Measurements from ENCODE around the gene RCOR1. TPM values are rescaled to one million over a fixed set of nuclear protein-coding genes. Genes with fewer than 3 reads are reported as not detected.

RCOR1 gene
- total RNA-seq, 2 experiments from 2014 or later = 22.4 to 24.7 TPM

DNA sequence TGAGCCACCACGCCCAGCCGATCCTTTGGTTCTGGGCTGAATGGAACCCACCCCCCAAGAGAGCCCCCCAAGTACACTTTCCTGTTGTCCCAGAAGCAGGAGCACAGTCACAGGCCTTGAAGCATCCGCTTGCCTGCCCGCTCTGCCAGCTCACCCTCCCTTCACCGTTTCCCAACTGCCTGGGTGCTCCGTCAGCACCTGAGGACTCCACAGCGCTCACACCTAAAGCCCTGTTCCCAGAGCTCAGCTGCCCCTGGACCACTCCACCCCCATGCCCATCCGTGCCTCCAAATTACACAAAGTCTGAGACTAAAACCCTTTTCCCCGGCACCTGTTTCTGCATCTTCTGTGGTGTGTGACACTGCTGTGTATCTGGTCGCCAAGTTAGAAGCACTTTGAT is 140.5 kb downstream of the RCOR1 start:
- ATAC-seq = no peak
- peak overlapping the region; percentile 12 for H3K27ac Mint-ChIP-seq
- DNase-seq = no peak
- ChIA-PET CTCF (interaction anchor here (1.6 kb wide), 1 partner anchor 138 kb away, joined by 4 read pairs; no protein-coding TSS in a partner anchor), POLR2A (no interaction called here)
- H3K9me3 Mint-ChIP-seq (ENCODE audit: insufficient read depth) = no peaks in the 10 kb centered on the region
- no peaks in the 10 kb centered on the region for H3K27me3 Mint-ChIP-seq (ENCODE audit: low read depth)
- no peaks in the 10 kb centered on the region for H3K4me1 Mint-ChIP-seq (ENCODE audit: low read depth)
- peaks cover 3% of the 10 kb centered on the region for H3K36me3 Mint-ChIP-seq (ENCODE audit: low read depth)
- H3K4me3 Mint-ChIP-seq = no peak overlapping the region

DNA sequence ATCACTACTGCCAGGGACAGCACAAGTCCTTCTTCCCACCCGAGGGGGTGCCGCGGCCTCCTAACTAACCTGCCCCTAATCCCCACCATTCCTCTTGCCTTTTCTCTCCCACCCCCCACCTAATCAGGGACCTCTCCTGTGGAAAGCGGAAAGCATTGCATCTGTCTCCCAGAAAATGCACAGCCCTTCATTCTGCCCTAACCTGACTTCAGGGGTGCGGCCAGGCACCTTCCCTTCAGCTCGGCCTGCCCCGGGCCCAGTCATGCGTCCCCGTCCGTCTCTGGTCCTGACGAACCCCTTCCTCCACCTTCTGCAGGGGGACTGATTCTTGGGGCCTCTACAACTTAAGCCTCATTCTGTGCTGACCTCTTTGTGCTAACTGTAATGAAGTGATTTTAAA is 140.9 kb downstream of the RCOR1 start:
- DNase-seq (no peak), ATAC-seq (no peak)
- no peaks in the 10 kb centered on the region for H3K9me3 Mint-ChIP-seq (ENCODE audit: insufficient read depth)
- H3K27ac Mint-ChIP-seq = peak overlapping the region; percentile 12
- ChIA-PET POLR2A (no interaction called here), CTCF (no interaction called here)
- no peaks in the 10 kb centered on the region for H3K27me3 Mint-ChIP-seq (ENCODE audit: low read depth)
- no peak overlapping the region for H3K4me3 Mint-ChIP-seq
- no peaks in the 10 kb centered on the region for H3K36me3 Mint-ChIP-seq (ENCODE audit: low read depth)
- no peaks in the 10 kb centered on the region for H3K4me1 Mint-ChIP-seq (ENCODE audit: low read depth)

DNA sequence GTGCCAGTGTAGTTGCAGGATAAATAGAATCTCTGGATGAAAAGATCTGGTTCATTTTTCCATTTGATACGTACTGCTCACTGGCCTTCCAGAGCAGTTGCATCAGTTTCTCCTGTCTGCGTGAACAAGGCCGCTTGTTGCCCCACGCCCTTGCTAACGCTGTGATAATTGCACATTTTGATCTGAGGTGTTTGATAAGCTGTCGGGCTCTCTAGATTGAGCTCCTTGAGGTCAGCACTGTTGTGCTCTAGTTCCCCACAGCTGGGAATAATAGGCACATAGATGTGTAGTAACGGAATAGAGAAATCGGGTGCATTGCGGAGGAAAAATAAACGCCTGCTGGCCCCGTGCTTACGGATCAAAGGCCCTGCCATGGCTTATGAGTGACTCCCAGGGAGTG is 142.0 kb downstream of the RCOR1 start:
- Mint-ChIP-seq H3K27me3 (ENCODE audit: low read depth) (no peaks in the 10 kb centered on the region), H3K27ac (no peak overlapping the region), H3K36me3 (ENCODE audit: low read depth) (no peaks in the 10 kb centered on the region), H3K4me1 (ENCODE audit: low read depth) (no peaks in the 10 kb centered on the region), H3K9me3 (ENCODE audit: insufficient read depth) (no peaks in the 10 kb centered on the region), H3K4me3 (no peak overlapping the region)
- CTCF ChIA-PET = no interaction called here
- no peak for ATAC-seq
- no peak for DNase-seq
- POLR2A ChIA-PET = interaction anchor here (0.9 kb wide), 1 partner anchor 19 kb away, joined by 3 read pairs; no protein-coding TSS in a partner anchor

DNA sequence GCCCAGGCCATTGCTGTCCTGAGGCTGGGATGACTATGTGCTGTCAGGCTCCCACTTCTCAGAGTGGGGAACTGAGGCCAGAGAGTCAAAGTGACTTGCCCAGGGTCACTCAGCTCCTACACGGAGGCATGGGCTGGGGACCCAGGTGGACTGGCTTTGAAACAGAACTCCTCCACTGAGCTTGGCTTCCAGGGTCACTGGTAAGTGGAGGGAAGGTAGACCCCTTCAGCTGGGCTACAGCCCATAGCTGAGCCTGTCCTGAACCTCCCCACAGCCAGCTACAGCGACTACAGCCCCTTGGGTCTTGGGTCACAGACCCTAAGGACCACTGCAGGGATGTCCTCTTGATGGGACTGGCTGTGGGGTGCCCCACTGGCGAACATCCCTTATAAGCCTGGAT is 144.5 kb downstream of the RCOR1 start:
- Mint-ChIP-seq H3K4me1 (ENCODE audit: low read depth) (no peaks in the 10 kb centered on the region), H3K4me3 (no peak overlapping the region), H3K36me3 (ENCODE audit: low read depth) (peaks cover 2% of the 10 kb centered on the region), H3K27ac (no peak overlapping the region), H3K27me3 (ENCODE audit: low read depth) (no peaks in the 10 kb centered on the region), H3K9me3 (ENCODE audit: insufficient read depth) (no peaks in the 10 kb centered on the region)
- ATAC-seq = no peak
- ChIA-PET POLR2A (no interaction called here), CTCF (no interaction called here)
- no peak for DNase-seq

DNA sequence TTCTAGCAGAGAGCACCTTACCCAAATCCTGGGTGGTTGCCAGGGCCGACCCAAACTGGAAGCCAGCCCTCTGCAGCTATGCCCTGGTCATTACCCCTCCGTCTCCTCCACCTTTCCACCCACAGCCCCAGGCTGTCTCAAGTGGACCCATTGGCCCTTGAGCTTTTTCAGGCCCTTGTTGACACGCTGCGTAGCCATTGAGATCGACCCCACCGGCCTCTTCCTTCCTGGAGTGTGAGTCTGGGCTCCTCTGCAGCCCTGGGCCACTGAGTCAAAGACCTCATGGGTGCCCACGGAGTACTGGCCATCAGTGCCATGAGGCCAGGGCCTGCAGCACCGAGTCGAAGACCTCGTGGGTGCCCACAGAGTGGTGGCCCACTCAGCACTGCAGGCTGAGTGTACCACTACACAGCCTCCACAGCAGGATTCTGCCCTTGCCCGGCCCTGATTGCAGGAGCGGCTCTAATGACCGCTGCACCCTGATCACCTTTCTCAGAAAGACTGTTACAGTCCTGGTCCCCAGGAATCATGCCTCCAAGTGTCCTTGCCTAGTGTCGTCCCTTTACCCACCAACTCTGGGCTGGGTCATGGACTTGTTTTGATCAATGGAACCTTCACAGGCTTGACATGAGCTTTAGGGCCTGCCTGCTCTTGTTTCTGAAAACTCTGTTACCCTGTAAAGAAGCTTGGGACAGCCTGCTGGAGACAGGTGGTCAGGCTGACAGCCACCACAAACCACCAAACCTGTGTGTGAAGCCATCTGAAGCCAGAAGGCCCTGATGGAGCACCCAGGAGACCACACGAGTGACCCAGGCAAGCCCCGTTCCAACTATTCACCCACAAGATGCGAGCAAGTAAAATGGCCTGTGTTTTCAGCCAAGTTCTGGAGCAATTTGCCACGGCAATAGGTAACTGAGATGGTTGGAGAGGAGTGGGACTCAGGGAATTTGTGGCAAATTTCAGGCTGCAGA is 145.2 kb downstream of the RCOR1 start:
- Mint-ChIP-seq H3K27me3 (ENCODE audit: low read depth) (no peaks in the 10 kb centered on the region), H3K4me3 (no peak overlapping the region), H3K4me1 (ENCODE audit: low read depth) (no peaks in the 10 kb centered on the region), H3K27ac (peak overlapping the region; percentile 34), H3K9me3 (ENCODE audit: insufficient read depth) (no peaks in the 10 kb centered on the region), H3K36me3 (ENCODE audit: low read depth) (peaks cover 2% of the 10 kb centered on the region)
- DNase-seq (no peak), ATAC-seq (no peak)
- ChIA-PET CTCF (interaction anchor here (1.2 kb wide), 1 partner anchor 43 kb away, joined by 3 read pairs; no protein-coding TSS in a partner anchor), POLR2A (interaction anchor here (0.7 kb wide), 1 partner anchor 308 kb away, joined by 3 read pairs; no protein-coding TSS in a partner anchor)

DNA sequence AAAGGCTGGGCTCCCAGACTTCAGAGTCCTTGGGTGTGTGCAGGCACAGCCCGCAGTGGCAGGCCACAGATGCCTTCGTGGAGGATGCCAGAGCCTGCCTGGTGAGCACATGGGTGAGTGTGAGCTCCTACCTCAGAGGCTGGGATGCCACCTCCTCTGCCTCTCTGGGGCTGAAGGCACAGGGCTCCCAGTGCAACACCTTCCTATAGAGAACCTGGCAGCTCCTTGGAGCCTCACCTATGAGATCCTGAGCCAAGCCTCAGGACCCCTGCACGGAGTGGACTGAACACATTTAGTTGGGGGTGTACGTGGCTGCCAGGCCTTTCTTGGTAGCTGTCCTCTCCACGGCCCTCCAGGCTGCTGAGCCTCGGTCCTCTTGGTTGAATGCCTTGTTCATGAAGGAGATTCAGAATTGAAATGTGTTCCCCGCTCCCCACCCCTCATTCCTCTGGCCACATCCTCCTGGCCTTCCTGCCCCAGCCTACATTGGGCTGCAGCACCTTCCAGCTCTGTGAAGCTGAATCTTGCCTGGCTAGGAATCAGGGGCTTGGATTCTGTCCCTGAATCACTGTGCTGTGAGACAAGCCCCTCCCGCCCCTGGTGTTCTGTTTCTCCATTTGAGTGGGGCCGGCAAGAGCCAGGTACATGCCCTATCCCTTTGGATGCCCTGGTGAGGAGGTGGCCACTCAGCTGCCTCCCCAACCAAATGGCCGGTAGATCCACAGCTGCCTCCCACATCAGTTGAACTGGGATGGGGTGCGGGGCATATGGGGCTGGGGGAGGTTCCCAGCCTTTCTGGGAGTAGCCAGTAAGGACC is 146.1 kb downstream of the RCOR1 start:
- Mint-ChIP-seq H3K27me3 (ENCODE audit: low read depth) (no peaks in the 10 kb centered on the region), H3K9me3 (ENCODE audit: insufficient read depth) (peaks cover 3% of the 10 kb centered on the region)
- CTCF ChIA-PET = interaction anchor here (1.2 kb wide), 1 partner anchor 44 kb away, joined by 3 read pairs; no protein-coding TSS in a partner anchor

DNA sequence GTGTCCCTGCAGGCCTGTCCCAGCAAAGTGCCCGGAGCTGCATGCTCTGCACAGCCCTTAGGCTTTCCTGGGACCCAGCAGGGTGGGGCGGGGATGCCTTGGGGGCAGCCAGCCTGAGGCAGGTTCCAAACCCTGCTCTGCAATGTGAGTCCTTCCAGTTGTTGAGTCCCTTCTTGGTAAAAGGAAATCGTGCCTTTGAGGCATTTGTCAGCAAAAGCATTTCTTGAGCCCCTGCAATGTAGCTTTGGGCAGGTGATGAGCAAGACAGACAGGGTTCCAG is 146.7 kb downstream of the RCOR1 start:
- H3K4me3 Mint-ChIP-seq = no peak overlapping the region
- no peak for ATAC-seq
- no peak overlapping the region for H3K27ac Mint-ChIP-seq
- peaks cover 3% of the 10 kb centered on the region for H3K9me3 Mint-ChIP-seq (ENCODE audit: insufficient read depth)
- no peak for DNase-seq
- POLR2A ChIA-PET = no interaction called here
- no peaks in the 10 kb centered on the region for H3K27me3 Mint-ChIP-seq (ENCODE audit: low read depth)
- H3K4me1 Mint-ChIP-seq (ENCODE audit: low read depth) = no peaks in the 10 kb centered on the region
- CTCF ChIA-PET = no interaction called here
- H3K36me3 Mint-ChIP-seq (ENCODE audit: low read depth) = peaks cover 2% of the 10 kb centered on the region

More for the DNA sequence above, 146.1 kb downstream of the RCOR1 start:
- H3K4me1 Mint-ChIP-seq (ENCODE audit: low read depth) = no peaks in the 10 kb centered on the region
- POLR2A ChIA-PET = no interaction called here
- H3K27ac Mint-ChIP-seq = no peak overlapping the region
- peaks cover 2% of the 10 kb centered on the region for H3K36me3 Mint-ChIP-seq (ENCODE audit: low read depth)
- no peak overlapping the region for H3K4me3 Mint-ChIP-seq
- ATAC-seq = no peak
- DNase-seq = no peak

DNA sequence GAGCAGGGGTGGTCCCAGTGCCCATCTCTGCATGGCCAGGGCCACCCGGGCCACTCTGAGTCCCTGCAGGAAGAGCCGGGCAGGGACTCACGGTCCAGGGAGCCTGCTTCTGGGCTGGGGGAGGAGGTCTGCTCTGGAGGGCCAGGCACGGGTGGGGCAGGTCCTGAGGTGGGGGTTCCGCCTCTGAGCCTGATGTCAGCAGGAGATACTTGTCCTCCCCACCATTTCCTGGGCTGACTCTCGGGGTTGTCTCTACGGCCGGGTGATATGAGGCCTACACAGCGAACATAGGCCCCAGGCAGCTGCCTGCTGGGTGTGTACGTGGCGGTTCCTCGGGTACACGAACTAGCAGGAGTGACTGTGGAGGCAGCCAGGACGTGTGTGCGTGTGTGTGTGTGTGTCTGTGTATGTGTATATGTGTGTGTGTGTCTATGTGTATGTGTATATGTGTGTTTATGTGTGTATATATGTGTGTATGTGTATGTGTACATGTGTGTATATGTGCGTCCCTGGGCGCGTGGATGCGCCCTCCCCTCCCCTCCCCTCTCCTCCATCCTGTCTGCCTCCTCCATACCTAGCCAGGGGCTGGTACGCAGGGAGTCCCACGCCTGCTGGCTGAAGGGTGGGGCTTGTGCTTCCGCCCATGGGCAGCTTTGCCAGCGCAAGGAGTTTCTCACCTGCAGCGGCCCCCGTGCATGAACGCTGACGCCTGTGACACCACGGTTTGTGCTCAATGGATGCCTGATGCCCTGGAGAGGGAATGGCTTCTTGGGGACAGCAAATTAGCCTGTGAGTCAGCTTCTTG is 154.4 kb downstream of the RCOR1 start:
- ChIA-PET CTCF (no interaction called here), POLR2A (no interaction called here)
- DNase-seq = no peak
- Mint-ChIP-seq H3K27me3 (ENCODE audit: low read depth) (no peaks in the 10 kb centered on the region), H3K4me3 (no peak overlapping the region), H3K4me1 (ENCODE audit: low read depth) (no peaks in the 10 kb centered on the region), H3K27ac (no peak overlapping the region), H3K36me3 (ENCODE audit: low read depth) (no peaks in the 10 kb centered on the region), H3K9me3 (ENCODE audit: insufficient read depth) (peaks cover 3% of the 10 kb centered on the region)
- ATAC-seq = no peak

DNA sequence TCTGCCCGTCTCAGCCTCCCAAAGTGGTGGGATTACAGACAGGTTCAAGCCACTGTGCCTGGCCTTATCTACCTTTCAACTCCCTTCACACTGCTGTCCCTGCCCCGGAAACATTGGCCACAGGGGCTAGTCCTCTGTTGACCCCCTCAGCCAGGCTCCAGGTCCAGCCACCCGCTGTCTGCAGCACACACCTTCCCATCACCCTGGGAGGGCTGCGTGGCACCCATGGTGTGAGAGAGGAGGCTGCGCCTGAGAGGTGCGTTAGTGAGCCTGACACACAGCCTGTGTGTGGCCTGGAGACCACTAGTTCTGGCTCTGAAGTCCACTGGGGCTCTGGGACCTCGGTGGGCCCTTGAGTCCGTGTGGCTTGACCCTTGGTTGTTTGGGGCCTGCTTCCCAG is 156.4 kb downstream of the RCOR1 start:
- Mint-ChIP-seq H3K4me3 (no peak overlapping the region), H3K4me1 (ENCODE audit: low read depth) (no peaks in the 10 kb centered on the region), H3K36me3 (ENCODE audit: low read depth) (no peaks in the 10 kb centered on the region), H3K27me3 (ENCODE audit: low read depth) (no peaks in the 10 kb centered on the region), H3K27ac (no peak overlapping the region), H3K9me3 (ENCODE audit: insufficient read depth) (no peaks in the 10 kb centered on the region)
- DNase-seq = no peak
- POLR2A ChIA-PET = no interaction called here
- no peak for ATAC-seq
- CTCF ChIA-PET = no interaction called here

DNA sequence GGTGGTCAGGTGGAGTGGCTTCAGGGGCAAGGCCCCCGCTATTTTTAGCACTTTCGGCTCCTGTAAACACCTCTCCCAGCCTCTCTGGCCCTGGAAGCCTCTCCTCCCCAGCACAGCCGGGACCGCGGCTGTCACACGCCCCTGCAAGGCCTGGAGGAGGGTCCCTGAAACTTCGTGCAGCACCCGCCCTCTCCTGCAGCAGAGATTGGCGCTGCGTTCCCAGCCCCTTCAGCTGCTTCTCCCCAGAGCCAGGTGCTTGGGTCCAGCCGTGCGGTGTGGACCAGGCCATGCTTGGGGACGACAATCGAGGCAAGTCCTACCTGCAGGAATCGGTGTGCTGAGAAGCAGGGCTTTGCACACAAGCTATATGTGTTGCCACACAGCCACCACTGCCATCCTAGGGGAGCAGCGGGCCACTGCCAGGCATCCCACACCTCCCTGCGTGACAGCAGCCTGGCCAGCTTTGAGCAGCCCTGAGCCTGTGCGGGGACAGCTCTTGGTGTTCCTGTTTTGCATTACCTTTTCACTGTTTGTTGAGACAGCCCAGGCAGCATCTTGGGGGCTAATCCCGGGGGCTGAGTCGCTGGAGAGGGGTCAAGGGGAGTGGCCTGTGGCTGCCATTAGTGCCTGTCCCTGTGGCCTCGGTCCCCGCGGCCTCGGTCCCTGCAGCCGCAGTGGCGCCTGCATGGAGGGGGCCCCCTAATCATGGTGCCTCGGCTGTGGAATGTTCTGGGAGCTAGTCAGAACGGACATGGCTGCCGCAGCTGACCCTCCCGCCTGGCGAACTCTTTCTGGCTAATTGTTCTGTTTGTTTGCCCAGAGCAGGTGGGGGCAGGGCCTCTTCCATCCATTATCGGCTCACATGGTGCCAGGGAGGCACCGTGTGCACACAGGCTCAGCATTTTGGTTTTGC is 157.2 kb downstream of the RCOR1 start:
- Mint-ChIP-seq H3K27me3 (ENCODE audit: low read depth) (no peaks in the 10 kb centered on the region), H3K9me3 (ENCODE audit: insufficient read depth) (no peaks in the 10 kb centered on the region), H3K4me1 (ENCODE audit: low read depth) (no peaks in the 10 kb centered on the region), H3K27ac (no peak overlapping the region), H3K36me3 (ENCODE audit: low read depth) (no peaks in the 10 kb centered on the region), H3K4me3 (no peak overlapping the region)
- no peak for DNase-seq
- POLR2A ChIA-PET = no interaction called here
- no peak for ATAC-seq
- CTCF ChIA-PET = no interaction called here

DNA sequence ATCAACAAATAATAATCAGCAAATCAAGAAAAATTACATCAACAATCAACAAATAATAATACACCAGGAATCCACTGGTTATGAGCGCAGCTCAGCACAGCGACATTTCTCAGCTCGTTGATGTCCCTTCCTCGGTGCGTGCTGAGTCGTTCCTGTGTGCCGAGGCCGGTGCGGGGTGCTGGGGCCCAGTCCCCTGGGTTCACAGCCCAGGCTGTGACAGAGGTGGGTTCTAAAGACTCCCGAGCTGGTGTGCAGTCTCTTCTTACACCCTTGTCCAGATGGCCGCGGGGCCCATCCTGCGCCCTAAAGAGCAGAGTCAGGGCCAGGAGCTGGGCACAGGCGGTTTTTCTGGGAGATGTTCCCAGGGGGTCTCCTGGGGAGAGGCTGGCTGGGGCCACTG is 157.9 kb downstream of the RCOR1 start:
- no peak overlapping the region for H3K4me3 Mint-ChIP-seq
- ATAC-seq = no peak
- H3K36me3 Mint-ChIP-seq (ENCODE audit: low read depth) = no peaks in the 10 kb centered on the region
- no peak overlapping the region for H3K27ac Mint-ChIP-seq
- H3K27me3 Mint-ChIP-seq (ENCODE audit: low read depth) = no peaks in the 10 kb centered on the region
- no peaks in the 10 kb centered on the region for H3K9me3 Mint-ChIP-seq (ENCODE audit: insufficient read depth)
- POLR2A ChIA-PET = no interaction called here
- H3K4me1 Mint-ChIP-seq (ENCODE audit: low read depth) = no peaks in the 10 kb centered on the region
- DNase-seq = no peak
- CTCF ChIA-PET = no interaction called here
